Omental fat pad (tissue), 4 donors: ENCODE results near the gene MAMDC2. TPM values are rescaled to one million over a fixed set of nuclear protein-coding genes. Genes with fewer than 3 reads are reported as not detected.

Experiments used
- ATAC-seq: fragments of 150-250 bp; one replicate; pipeline ENCODE4 v1.9.1; 2016; ENCODE audit warnings: mild to moderate bottlenecking, moderate library complexity; ENCODE audit not compliant: low FRiP score
- DNase-seq: peaks from one replicate; pipeline ENCODE4 v3.0.0-alpha.2; 2019; ENCODE audit warnings: low spot score
- CTCF ChIP-seq, 3 donors: fragments of 450-650 bp; IDR thresholded peaks; one replicate each; pipeline ENCODE4 v1.5.1; 2016 to 2017; ENCODE audit warnings: antibody characterized with exemption in 3 of 3, mild to moderate bottlenecking in 3 of 3, moderate library complexity in 2 of 3
- total RNA-seq, 4 donors: library from RNA; depleted of rRNA; stranded (reverse); fragments of >200 nt; gene quantifications; one replicate each; pipeline ENCODE4 v1.1.0, GENCODE V29; 2016

The MAMDC2 gene
- total RNA-seq, 4 donors from 2014 or later, result 9.0 to 43.7 (median 16.5) TPM

GRCh38 chr9:70060883-70061507 is 17.3 kb downstream of the MAMDC2 start:
- ATAC-seq (no peak), DNase-seq (no peak)
- no peak for TF ChIP-seq CTCF (IDR thresholded peaks at IDR 0.05)

- ATAC-seq (no peak), DNase-seq (no peak)
- no peak for TF ChIP-seq CTCF (IDR thresholded peaks at IDR 0.05)
Observed at GRCh38 chr9:70061776-70062175, 18.1 kb downstream of the MAMDC2 start.

GRCh38 chr9:70064496-70064895 is 20.8 kb downstream of the MAMDC2 start:
- ATAC-seq, result no peak
- no peak for TF ChIP-seq CTCF (IDR thresholded peaks at IDR 0.05)

GRCh38 chr9:70065572-70065971 is 21.9 kb downstream of the MAMDC2 start:
- DNase-seq (no peak), ATAC-seq (peak; percentile 73)
- TF ChIP-seq CTCF (IDR thresholded peaks at IDR 0.05), result no peak

More at GRCh38 chr9:70064496-70064895, 20.8 kb downstream of the MAMDC2 start:
- no peak for DNase-seq

- TF ChIP-seq CTCF (IDR thresholded peaks at IDR 0.05), result no peak
Observed at GRCh38 chr9:70066418-70066817, 22.8 kb downstream of the MAMDC2 start.

GRCh38 chr9:70066874-70067273 is 23.2 kb downstream of the MAMDC2 start:
- DNase-seq (no peak), ATAC-seq (no peak)
- no peak for TF ChIP-seq CTCF (IDR thresholded peaks at IDR 0.05)

More at GRCh38 chr9:70066418-70066817, 22.8 kb downstream of the MAMDC2 start:
- DNase-seq, result no peak
- no peak for ATAC-seq

GRCh38 chr9:70069704-70070103 is 26.1 kb downstream of the MAMDC2 start:
- no peak for ATAC-seq
- no peak for DNase-seq
- TF ChIP-seq CTCF (IDR thresholded peaks at IDR 0.05), result no peak
